ENCODE results near the gene LIPC.

The LIPC gene

GRCh38 chr15:58440922-58441321, 9.1 kb downstream of the LIPC start:
- no peak for TF ChIP-seq CTCF (IDR thresholded peaks at IDR 0.05; ENCODE audit: control insufficient read depth, insufficient read depth, low read depth, low read length, missing control alignments)
- no peak for DNase-seq (ENCODE audit: low read depth)
- H3K4me3 ChIP-seq (ENCODE audit: control insufficient read depth, low read depth, low read length), result no peak overlapping the region

GRCh38 chr15:58441376-58442070, 9.7 kb downstream of the LIPC start:
- no peak for TF ChIP-seq CTCF (IDR thresholded peaks at IDR 0.05; ENCODE audit: control insufficient read depth, insufficient read depth, low read depth, low read length, missing control alignments)
- DNase-seq (ENCODE audit: low read depth), result peak; percentile 54

GRCh38 chr15:58442122-58442521, 10.3 kb downstream of the LIPC start:
- no peak overlapping the region for H3K4me3 ChIP-seq (ENCODE audit: control insufficient read depth, low read depth, low read length)
- DNase-seq (ENCODE audit: low read depth), result no peak
- no peak for TF ChIP-seq CTCF (IDR thresholded peaks at IDR 0.05; ENCODE audit: control insufficient read depth, insufficient read depth, low read depth, low read length, missing control alignments)

More at GRCh38 chr15:58441376-58442070, 9.7 kb downstream of the LIPC start:
- H3K4me3 ChIP-seq (ENCODE audit: control insufficient read depth, low read depth, low read length), result no peak overlapping the region

- TF ChIP-seq CTCF (IDR thresholded peaks at IDR 0.05; ENCODE audit: control insufficient read depth, insufficient read depth, low read depth, low read length, missing control alignments), result no peak
- H3K4me3 ChIP-seq (ENCODE audit: control insufficient read depth, low read depth, low read length), result no peak overlapping the region
- DNase-seq (ENCODE audit: low read depth), result no peak
Observed at GRCh38 chr15:58443308-58443707, 11.5 kb downstream of the LIPC start.

DNA sequence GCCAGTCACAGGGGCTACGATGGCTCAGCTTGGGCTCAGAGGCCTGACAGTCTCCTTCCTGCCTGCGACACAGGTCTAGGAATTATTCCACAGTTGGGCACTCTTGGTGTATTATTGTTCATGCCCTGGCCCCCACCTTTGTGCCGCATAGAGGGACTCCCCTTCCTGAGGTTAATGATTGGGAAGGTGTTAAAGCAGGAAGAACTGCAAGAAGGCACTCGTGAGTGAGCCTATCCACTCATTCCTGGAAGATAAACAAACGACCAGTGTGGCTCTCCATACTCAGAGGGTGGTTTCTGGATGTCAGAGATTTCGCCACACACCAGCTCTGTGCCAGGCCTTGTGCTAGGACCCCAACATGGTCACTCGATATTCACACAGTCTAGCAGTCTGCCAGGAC, 12.3 kb downstream of the LIPC start:
- TF ChIP-seq CTCF (IDR thresholded peaks at IDR 0.05; ENCODE audit: control insufficient read depth, insufficient read depth, low read depth, low read length, missing control alignments), result no peak
- no peak for DNase-seq (ENCODE audit: low read depth)
- H3K4me3 ChIP-seq (ENCODE audit: control insufficient read depth, low read depth, low read length), result no peak overlapping the region

- no peak for DNase-seq (ENCODE audit: low read depth)
- no peak overlapping the region for H3K4me3 ChIP-seq (ENCODE audit: control insufficient read depth, low read depth, low read length)
- no peak for TF ChIP-seq CTCF (IDR thresholded peaks at IDR 0.05; ENCODE audit: control insufficient read depth, insufficient read depth, low read depth, low read length, missing control alignments)
Observed at GRCh38 chr15:58444658-58445332, 13.0 kb downstream of the LIPC start.

Measured in AG09309 (cell line).